Activated CD8-positive, alpha-beta T cell treated with anti-CD3 and anti-CD28 coated beads for 36 hours (primary cell): Measurements from ENCODE around the gene DLX4. TPM values are rescaled to one million over a fixed set of nuclear protein-coding genes. Genes with fewer than 3 reads are reported as not detected.
A peak's percentile ranks its signal among the peaks of the same experiment; 100 is the strongest.

ENCODE experiments used
- ATAC-seq: fragments of 200-7000 bp; cut with Tn5 transposase; one replicate; pipeline ENCODE4 v1.10.0; 2021; ENCODE audit warnings: mild to moderate bottlenecking, moderate library complexity
- CTCF ChIA-PET: fragments of 350-600 bp; sonication (Branson Sonifier 250); formaldehyde crosslinking; loops from one replicate; lab custom pipeline; 2021; ENCODE audit warnings: antibody characterized with exemption; lab: Charles Lee
- POLR2A ChIA-PET: fragments of 350-600 bp; sonication (Branson Sonifier 250); formaldehyde crosslinking; loops from one replicate; lab custom pipeline; 2021; ENCODE audit warnings: antibody characterized with exemption; lab: Charles Lee
- DNase-seq: peaks from one replicate; pipeline ENCODE4 v3.0.0-alpha.2; 2020
- H3K27ac Mint-ChIP-seq: one replicate; pipeline ENCODE4 v1.8.0; 2021; ENCODE audit warnings: mild to moderate bottlenecking, mixed read lengths
- H3K27me3 Mint-ChIP-seq: one replicate; pipeline ENCODE4 v1.8.0; 2021; ENCODE audit warnings: mixed read lengths
- H3K36me3 Mint-ChIP-seq: one replicate; pipeline ENCODE4 v1.8.0; 2021; ENCODE audit warnings: low read depth, mixed read lengths
- H3K4me1 Mint-ChIP-seq: one replicate; pipeline ENCODE4 v1.8.0; 2021; ENCODE audit warnings: low read depth, mixed read lengths
- H3K4me3 Mint-ChIP-seq: one replicate; pipeline ENCODE4 v1.8.0; 2021; ENCODE audit warnings: mild to moderate bottlenecking, moderate library complexity, mixed read lengths
- H3K9me3 Mint-ChIP-seq: one replicate; pipeline ENCODE4 v1.8.0; 2021; ENCODE audit warnings: mixed read lengths
- intact Hi-C: fragments of 100-400 bp; cut with micrococcal nuclease; formaldehyde crosslinking; loops from one replicate; pipeline ENCODE4 v1.10.0; 2022
- total RNA-seq, 2 experiments: library from RNA; stranded (reverse); gene quantifications; one replicate each; pipeline ENCODE4 v1.2.3, GENCODE V29; 2021
- TF ChIP-seq, protein P1 (sequence below): fragments of 200-600 bp; IDR thresholded peaks from one replicate; pipeline ENCODE4 v1.8.0; 2022; ENCODE audit warnings: antibody characterized with exemption, mild to moderate bottlenecking

DLX4 gene
- total RNA-seq, 2 experiments from 2014 or later = 0.43 to 0.81 TPM

DNA sequence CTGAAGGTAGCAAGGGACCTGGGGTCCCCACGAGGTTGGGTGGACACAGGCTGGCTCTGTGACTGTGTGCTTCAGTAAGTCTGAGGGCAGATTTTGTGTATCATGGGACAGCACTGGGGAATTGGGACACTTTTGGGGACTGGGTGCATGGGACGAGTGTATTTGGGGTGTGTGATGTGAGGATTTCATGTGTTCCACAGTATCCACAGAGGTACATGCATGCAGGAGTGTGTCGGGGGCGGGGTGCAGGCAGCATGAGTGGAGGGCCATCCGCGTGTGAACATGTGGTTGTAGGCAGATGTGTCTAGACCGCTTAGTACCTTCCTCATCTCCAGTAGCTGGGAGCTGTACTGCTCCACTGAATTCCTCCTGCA, 27.1 kb downstream of the DLX4 start:
- ChIA-PET POLR2A (interaction anchor here (1.4 to 2.1 kb wide), 2 partner anchors 44 to 145 kb away, joined by 4 to 6 read pairs; no protein-coding TSS in a partner anchor), CTCF (interaction anchor here (0.7 to 7.4 kb wide), 46 partner anchors 7 to 439 kb away, joined by 3 to 172 read pairs (median 10); partner anchors contain the start of genes PDK2 and SLC35B1)
- TF ChIP-seq, protein P1, sequence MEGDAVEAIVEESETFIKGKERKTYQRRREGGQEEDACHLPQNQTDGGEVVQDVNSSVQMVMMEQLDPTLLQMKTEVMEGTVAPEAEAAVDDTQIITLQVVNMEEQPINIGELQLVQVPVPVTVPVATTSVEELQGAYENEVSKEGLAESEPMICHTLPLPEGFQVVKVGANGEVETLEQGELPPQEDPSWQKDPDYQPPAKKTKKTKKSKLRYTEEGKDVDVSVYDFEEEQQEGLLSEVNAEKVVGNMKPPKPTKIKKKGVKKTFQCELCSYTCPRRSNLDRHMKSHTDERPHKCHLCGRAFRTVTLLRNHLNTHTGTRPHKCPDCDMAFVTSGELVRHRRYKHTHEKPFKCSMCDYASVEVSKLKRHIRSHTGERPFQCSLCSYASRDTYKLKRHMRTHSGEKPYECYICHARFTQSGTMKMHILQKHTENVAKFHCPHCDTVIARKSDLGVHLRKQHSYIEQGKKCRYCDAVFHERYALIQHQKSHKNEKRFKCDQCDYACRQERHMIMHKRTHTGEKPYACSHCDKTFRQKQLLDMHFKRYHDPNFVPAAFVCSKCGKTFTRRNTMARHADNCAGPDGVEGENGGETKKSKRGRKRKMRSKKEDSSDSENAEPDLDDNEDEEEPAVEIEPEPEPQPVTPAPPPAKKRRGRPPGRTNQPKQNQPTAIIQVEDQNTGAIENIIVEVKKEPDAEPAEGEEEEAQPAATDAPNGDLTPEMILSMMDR = no peak
- ATAC-seq (no peak), DNase-seq (no peak)
- H3K9me3 Mint-ChIP-seq = no peaks in the 10 kb centered on the region
- H3K27me3 Mint-ChIP-seq = peaks cover 71% of the 10 kb centered on the region
- H3K4me3 Mint-ChIP-seq = no peak overlapping the region
- intact Hi-C loops = loop anchor here (2.0 to 10.0 kb wide), 4 partner anchors 43 to 421 kb away; partner anchors contain the start of gene NXPH3
- H3K4me1 Mint-ChIP-seq = peaks cover 22% of the 10 kb centered on the region
- H3K36me3 Mint-ChIP-seq = no peaks in the 10 kb centered on the region
- H3K27ac Mint-ChIP-seq = no peak overlapping the region

DNA sequence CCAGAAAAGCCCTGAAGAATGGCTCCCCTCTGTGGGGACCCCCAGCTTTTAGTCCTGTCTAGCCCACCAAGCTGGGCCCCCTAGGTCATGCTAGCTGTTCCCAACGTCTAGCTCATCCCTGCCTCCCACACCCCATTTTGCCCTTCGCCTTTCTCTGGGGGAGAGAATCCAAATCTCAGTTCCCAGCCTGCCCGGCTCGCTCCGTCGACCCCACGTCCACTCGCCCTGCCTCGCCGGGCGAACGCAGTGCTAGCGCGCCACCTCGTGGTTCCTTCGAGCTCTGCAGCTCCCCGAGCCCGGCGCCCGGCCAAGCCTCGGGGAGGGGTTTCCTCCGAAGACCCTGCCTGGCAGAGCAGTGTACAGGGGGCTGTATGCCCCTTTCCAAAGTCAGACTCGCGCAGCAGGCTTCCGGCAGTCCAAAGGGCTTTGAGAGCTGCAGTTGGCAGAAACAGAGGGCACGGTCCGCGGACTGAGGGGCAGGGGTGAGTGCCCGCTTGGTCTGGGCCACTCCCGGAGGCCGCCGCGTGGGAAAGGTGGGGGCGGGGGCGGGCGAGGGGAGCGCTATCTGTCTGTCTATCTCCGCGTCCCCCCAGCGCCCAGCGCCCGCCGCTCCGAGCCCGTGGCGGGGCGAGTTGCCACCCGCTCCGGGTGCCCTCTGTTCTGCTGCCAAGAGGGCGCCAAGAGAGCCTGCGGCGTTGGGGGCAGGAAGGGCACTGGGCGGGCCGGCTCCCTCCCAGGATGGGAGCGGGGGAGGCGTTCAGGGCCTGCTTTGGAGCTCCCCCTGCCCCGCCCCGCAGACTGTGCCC, 27.7 kb downstream of the DLX4 start:
- DNase-seq (peak; percentile 62), ATAC-seq (peak; percentile 56)
- CTCF ChIA-PET = interaction anchor here (0.7 to 7.4 kb wide), 58 partner anchors 8 to 480 kb away, joined by 3 to 172 read pairs (median 7); partner anchors contain the start of genes ITGA3, PDK2 and SLC35B1
- Mint-ChIP-seq H3K27me3 (peaks cover 71% of the 10 kb centered on the region), H3K36me3 (no peaks in the 10 kb centered on the region), H3K9me3 (no peaks in the 10 kb centered on the region), H3K27ac (no peak overlapping the region), H3K4me3 (peak overlapping the region; percentile 32), H3K4me1 (peaks cover 22% of the 10 kb centered on the region)
- TF ChIP-seq, protein P1 = peak; percentile 99
- POLR2A ChIA-PET = interaction anchor here (0.7 to 2.1 kb wide), 4 partner anchors 44 to 209 kb away, joined by 3 to 6 read pairs (median 4); no protein-coding TSS in a partner anchor
- intact Hi-C loops = loop anchor here (2.0 to 10.0 kb wide), 4 partner anchors 44 to 422 kb away; partner anchors contain the start of gene NXPH3

GRCh38 chr17:49997301-49997650, 28.3 kb downstream of the DLX4 start:
- Mint-ChIP-seq H3K4me3 (no peak overlapping the region), H3K36me3 (no peaks in the 10 kb centered on the region), H3K9me3 (no peaks in the 10 kb centered on the region), H3K27ac (no peak overlapping the region), H3K27me3 (peaks cover 70% of the 10 kb centered on the region), H3K4me1 (peaks cover 22% of the 10 kb centered on the region)
- CTCF ChIA-PET = interaction anchor here (0.6 to 7.4 kb wide), 59 partner anchors 8 to 481 kb away, joined by 3 to 172 read pairs (median 7); partner anchors contain the start of genes ITGA3, SLC35B1 and TAC4
- intact Hi-C loops = loop anchor here (2.0 to 10.0 kb wide), 4 partner anchors 44 to 422 kb away; partner anchors contain the start of gene NXPH3
- DNase-seq (no peak), ATAC-seq (no peak)
- TF ChIP-seq, protein P1 = no peak
- POLR2A ChIA-PET = interaction anchor here (0.7 to 2.1 kb wide), 5 partner anchors 45 to 210 kb away, joined by 3 to 6 read pairs (median 3); no protein-coding TSS in a partner anchor

GRCh38 chr17:49997773-49998703, 29.0 kb downstream of the DLX4 start:
- ATAC-seq = peak; percentile 85
- Mint-ChIP-seq H3K4me3 (no peak overlapping the region), H3K36me3 (no peaks in the 10 kb centered on the region), H3K4me1 (peaks cover 22% of the 10 kb centered on the region), H3K27me3 (peaks cover 71% of the 10 kb centered on the region), H3K9me3 (no peaks in the 10 kb centered on the region), H3K27ac (no peak overlapping the region)
- intact Hi-C loops = loop anchor here (2.0 to 10.0 kb wide), 4 partner anchors 45 to 423 kb away; partner anchors contain the start of gene NXPH3
- CTCF ChIA-PET = interaction anchor here (0.6 to 7.4 kb wide), 68 partner anchors 7 to 441 kb away, joined by 3 to 172 read pairs (median 5); partner anchors contain the start of genes ITGA3 and TAC4
- POLR2A ChIA-PET = interaction anchor here (0.6 to 0.9 kb wide), 2 partner anchors 25 to 134 kb away, joined by 3 to 4 read pairs; no protein-coding TSS in a partner anchor
- DNase-seq = peak; percentile 89
- TF ChIP-seq, protein P1 = peak; percentile 95
